Lower leg skin (tissue), 3 donors: ENCODE data around the gene GBP3.

Source experiments
- POLR2A ChIP-seq, 2 donors: fragments of 450-650 bp; IDR thresholded peaks; one replicate each; pipeline ENCODE4 v1.6.1; 2016 to 2017; ENCODE audit warnings: antibody characterized with exemption in 2 of 2, mild to moderate bottlenecking in 1 of 2, moderate library complexity in 1 of 2
- TF ChIP-seq, protein P1 (sequence below), 3 donors: fragments of 450-650 bp; IDR thresholded peaks; one replicate each; pipeline ENCODE4 v1.5.1; 2016; ENCODE audit warnings: antibody characterized with exemption in 3 of 3, mild to moderate bottlenecking in 3 of 3, moderate library complexity in 2 of 3

- no peak for TF ChIP-seq POLR2A (IDR thresholded peaks at IDR 0.05)
- TF ChIP-seq, protein P1, sequence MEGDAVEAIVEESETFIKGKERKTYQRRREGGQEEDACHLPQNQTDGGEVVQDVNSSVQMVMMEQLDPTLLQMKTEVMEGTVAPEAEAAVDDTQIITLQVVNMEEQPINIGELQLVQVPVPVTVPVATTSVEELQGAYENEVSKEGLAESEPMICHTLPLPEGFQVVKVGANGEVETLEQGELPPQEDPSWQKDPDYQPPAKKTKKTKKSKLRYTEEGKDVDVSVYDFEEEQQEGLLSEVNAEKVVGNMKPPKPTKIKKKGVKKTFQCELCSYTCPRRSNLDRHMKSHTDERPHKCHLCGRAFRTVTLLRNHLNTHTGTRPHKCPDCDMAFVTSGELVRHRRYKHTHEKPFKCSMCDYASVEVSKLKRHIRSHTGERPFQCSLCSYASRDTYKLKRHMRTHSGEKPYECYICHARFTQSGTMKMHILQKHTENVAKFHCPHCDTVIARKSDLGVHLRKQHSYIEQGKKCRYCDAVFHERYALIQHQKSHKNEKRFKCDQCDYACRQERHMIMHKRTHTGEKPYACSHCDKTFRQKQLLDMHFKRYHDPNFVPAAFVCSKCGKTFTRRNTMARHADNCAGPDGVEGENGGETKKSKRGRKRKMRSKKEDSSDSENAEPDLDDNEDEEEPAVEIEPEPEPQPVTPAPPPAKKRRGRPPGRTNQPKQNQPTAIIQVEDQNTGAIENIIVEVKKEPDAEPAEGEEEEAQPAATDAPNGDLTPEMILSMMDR (IDR thresholded peaks at IDR 0.05), result no peak
These were observed 38.1 kb downstream of the GBP3 start for GRCh38 chr1:88984569-88984968.
